HepG2 (cell line): ENCODE data around the gene PHF21B. TPM values are rescaled to one million over a fixed set of nuclear protein-coding genes. Genes with fewer than 3 reads are reported as not detected.

Source experiments
- ATAC-seq: fragments of 200-7000 bp; cut with Tn5 transposase; 3 replicates; pipeline ENCODE4 v1.9.1; 2020; ENCODE audit warnings: mild to moderate bottlenecking, moderate library complexity
- BruUV-seq: library from RNA; stranded (reverse); fragments of 400-500 nt; replicated peaks from 2 replicates; lab custom pipeline; 2021; lab: Mats Ljungman, UMichigan
- CTCF ChIA-PET: fragments of 300-600 bp; formaldehyde crosslinking; extraction: SDS; loops from one replicate; lab custom pipeline; 2021; ENCODE audit warnings: low total read pairs, inconsistent platforms, low intra/inter-chr PET ratio; lab: Yijun Ruan, JAX
- POLR2A ChIA-PET: fragments of 350-600 bp; sonication (Branson Sonifier 250); formaldehyde crosslinking; loops from one replicate; lab custom pipeline; 2020; ENCODE audit warnings: antibody characterized with exemption, inconsistent platforms; lab: Yijun Ruan, JAX
- DNase-seq: peaks from one replicate; pipeline ENCODE4 v3.0.0-alpha.2; 2015; ENCODE audit warnings: low spot score
- FAIRE-seq: peaks from 3 replicates; lab custom pipeline; 2011; peaks lifted over from hg19 to GRCh38; lab: Jason Lieb, UNC
- H2AFZ ChIP-seq: one replicate; pipeline ENCODE4 v1.6.1; 2011; ENCODE audit warnings: low read length, inconsistent platforms
- H3K27ac ChIP-seq: fragments of 300-600 bp; 3 replicates; pipeline ENCODE4 v1.8.0; 2011; ENCODE audit warnings: mixed run types, mild to moderate bottlenecking, mixed read lengths, low read length, inconsistent platforms; ENCODE audit not compliant: insufficient read depth; ENCODE audit errors: extremely low read length
- H3K27me3 ChIP-seq, 2 experiments: fragments of 200-600 bp in 1 of 2; 2 replicates in 1 of 2; 3 replicates in 1 of 2; pipeline versions ENCODE4 v1.6.0 to v1.8.0; 2011; ENCODE audit warnings: low read length in 2 of 2, mild to moderate bottlenecking in 2 of 2, moderate library complexity in 2 of 2, inconsistent platforms in 1 of 2; ENCODE audit not compliant: insufficient read depth in 2 of 2, control insufficient read depth in 1 of 2
- H3K36me3 ChIP-seq, 2 experiments: fragments of 200-600 bp in 1 of 2; replicated peaks in 1 of 2; 2 replicates in 1 of 2; 3 replicates in 1 of 2; pipeline versions ENCODE4 v1.5.1 to v1.8.0; 2011; ENCODE audit warnings: low read length in 2 of 2, inconsistent platforms in 1 of 2; ENCODE audit not compliant: insufficient read depth in 2 of 2, control insufficient read depth in 1 of 2
- H3K4me1 ChIP-seq: 2 replicates; pipeline ENCODE4 v1.5.1; 2012; ENCODE audit warnings: low read length, inconsistent platforms; ENCODE audit not compliant: insufficient read depth
- H3K4me2 ChIP-seq: 2 replicates; pipeline ENCODE4 v1.6.0; 2011; ENCODE audit warnings: low read depth, low read length, inconsistent platforms
- H3K4me3 ChIP-seq, 3 experiments: fragments of 200-600 bp in 1 of 3; sonication (generic), shearing (Covaris generic) in 1 of 3; replicated peaks in 1 of 3; 2 replicates each; pipeline ENCODE4 v1.5.1; 2011 to 2016; ENCODE audit warnings: low read length in 3 of 3, inconsistent platforms in 2 of 3, low read depth in 2 of 3, mild to moderate bottlenecking in 2 of 3, control low read depth in 1 of 3, mixed read lengths in 1 of 3; ENCODE audit not compliant: insufficient read depth in 1 of 3
- H3K79me2 ChIP-seq: one replicate; pipeline ENCODE4 v1.6.1; 2011; ENCODE audit warnings: low read length, inconsistent platforms; ENCODE audit not compliant: insufficient read depth
- H3K9ac ChIP-seq: 2 replicates; pipeline ENCODE4 v1.6.0; 2011; ENCODE audit warnings: mild to moderate bottlenecking, low read depth, low read length, inconsistent platforms; ENCODE audit not compliant: insufficient read depth
- H3K9me3 ChIP-seq: 2 replicates; pipeline ENCODE4 v1.5.1; 2012; ENCODE audit warnings: mild to moderate bottlenecking, low read length
- H4K20me1 ChIP-seq: 2 replicates; pipeline ENCODE4 v1.6.0; 2011; ENCODE audit warnings: inconsistent platforms, mild to moderate bottlenecking, low read length, moderate library complexity; ENCODE audit not compliant: insufficient read depth
- GFI1 ChIP-seq: sonication (generic); formaldehyde crosslinking; IDR thresholded peaks from 2 replicates; pipeline ENCODE4 v1.5.0; 2020; ENCODE audit warnings: missing genetic modification reagents, mild to moderate bottlenecking, borderline replicate concordance
- NBN ChIP-seq: fragments of 450-650 bp; conservative IDR thresholded peaks from 2 replicates; pipeline ENCODE4 v1.6.1; 2017
- PBX2 ChIP-seq: IDR thresholded peaks from 2 replicates; pipeline ENCODE4 v1.6.1; 2016; ENCODE audit warnings: control low read depth
- SNAPC4 ChIP-seq: sonication (generic); formaldehyde crosslinking; IDR thresholded peaks from 2 replicates; pipeline ENCODE4 v1.4.0; 2020; ENCODE audit warnings: mild to moderate bottlenecking, missing genetic modification reagents
- ZBTB2 ChIP-seq: sonication (generic); formaldehyde crosslinking; IDR thresholded peaks from 2 replicates; pipeline ENCODE4 v1.8.0; 2022; ENCODE audit warnings: low read depth, missing genetic modification reagents
- ZNF24 ChIP-seq: fragments of 450-650 bp; IDR thresholded peaks from 2 replicates; pipeline ENCODE4 v1.6.1; 2017; ENCODE audit warnings: antibody characterized with exemption, mild to moderate bottlenecking
- ZNF549 ChIP-seq: sonication (generic); formaldehyde crosslinking; IDR thresholded peaks from 2 replicates; pipeline ENCODE4 v1.5.0; 2020; ENCODE audit warnings: missing genetic modification reagents
- ZNF652 ChIP-seq: IDR thresholded peaks from 2 replicates; pipeline ENCODE4 v1.6.1; 2016; ENCODE audit warnings: low read depth, borderline replicate concordance
- WGBS: methylation state at CpG from one replicate; pipeline ENCODE4 v1.1.6; 2017; ENCODE audit warnings: low lambda C conversion rate; 5-methylcytosine and 5-hydroxymethylcytosine counted together
- in situ Hi-C: cut with HindIII; loops from 2 replicates; pipeline ENCODE4 v1.10.0; 2017; ENCODE audit warnings: low pct_unique_long_range_greater_than_20kb; ENCODE audit not compliant: extremely low pct_ligation_motif_present
- intact Hi-C: fragments of 100-400 bp; cut with micrococcal nuclease; formaldehyde crosslinking; loops from one replicate; pipeline ENCODE4 v1.10.0; 2022; ENCODE audit not compliant: unreplicated experiment
- polyA plus RNA-seq, 8 experiments: library from polyadenylated mRNA; depleted of rRNA in 3 of 8; stranded (reverse) in 7 of 8; unstranded in 1 of 8; fragments of >200 nt; fragmentation: Illumina TruSeq in 4 of 8; extraction: Trizol in 4 of 8; gene quantifications; 2 replicates each; pipeline versions ENCODE4 v1.2.1 to v1.2.3, GENCODE V29; 2011 to 2016; ENCODE audit warnings: low read depth in 4 of 8, missing spikeins in 1 of 8, mixed read lengths in 1 of 8; ENCODE audit not compliant: insufficient read depth in 1 of 8
- total RNA-seq, 5 experiments: library from RNA; depleted of rRNA; stranded (reverse); fragments of >200 nt; fragmentation: Illumina TruSeq; extraction: Trizol; gene quantifications; 2 replicates each; pipeline ENCODE4 v1.2.3, GENCODE V29; 2016; ENCODE audit warnings: low read depth in 1 of 5

PHF21B gene
- total and polyA plus RNA-seq, 2 of the 13 experiments (the other 11 are each of a cell fraction or from before 2014, with no cell fraction given) = not detected

- peaks cover 5 to 34% of the 10 kb centered on the region in 2 experiments; a peak in 3 of 5 replicates for H3K27me3 ChIP-seq
- H3K4me1 ChIP-seq = no peaks in the 10 kb centered on the region
- ChIA-PET CTCF (no interaction called here), POLR2A (no interaction called here)
- intact Hi-C loops = no loop called here
- in situ Hi-C loops = no loop called here
- ATAC-seq = no peak
- H3K9me3 ChIP-seq = no peaks in the 10 kb centered on the region
- no peak overlapping the region for H2AFZ ChIP-seq
- WGBS = 3% methylated on average over 6 of the region's 26 CpGs
- no peak overlapping the region for H3K4me3 ChIP-seq
- no peak for DNase-seq
- FAIRE-seq = no peak
- no peak for TF ChIP-seq GFI1 (CRISPR knock-in tag)
- TF ChIP-seq ZNF652 (CRISPR knock-in tag) = no peak
- no peak for TF ChIP-seq ZNF24
- no peaks in the 10 kb centered on the region for H3K36me3 ChIP-seq
- H3K4me2 ChIP-seq = no peak overlapping the region
- BruUV-seq = no TSS peak
- H4K20me1 ChIP-seq = no peaks in the 10 kb centered on the region
- no peak overlapping the region for H3K9ac ChIP-seq
- H3K79me2 ChIP-seq = no peaks in the 10 kb centered on the region
- H3K27ac ChIP-seq = no peak overlapping the region
Measured at GRCh38 chr22:44882226-44882905, 127.4 kb downstream of the PHF21B start.

GRCh38 chr22:44881624-44882023 is 128.2 kb downstream of the PHF21B start:
- CTCF ChIA-PET = no interaction called here
- no peak overlapping the region for H3K4me3 ChIP-seq
- in situ Hi-C loops (no loop called here), intact Hi-C loops (no loop called here)
- 0 out of 2 replicates have a peak, but pooled peaks cover 4% of the 10 kb centered on the region for H3K9me3 ChIP-seq
- peaks cover 5 to 34% of the 10 kb centered on the region in 2 experiments; a peak in 3 of 5 replicates for H3K27me3 ChIP-seq
- POLR2A ChIA-PET = no interaction called here
- H3K4me1 ChIP-seq = no peaks in the 10 kb centered on the region
- 21% methylated on average over 9 of the region's 24 CpGs for WGBS
- no peak overlapping the region for H3K4me2 ChIP-seq
- BruUV-seq = no TSS peak
- no peaks in the 10 kb centered on the region for H4K20me1 ChIP-seq
- no peaks in the 10 kb centered on the region for H3K79me2 ChIP-seq
- H3K36me3 ChIP-seq = no peaks in the 10 kb centered on the region
- no peak overlapping the region for H3K27ac ChIP-seq
- H3K9ac ChIP-seq = no peak overlapping the region
- no peak overlapping the region for H2AFZ ChIP-seq
- FAIRE-seq (no peak), ATAC-seq (no peak), DNase-seq (no peak)
- TF ChIP-seq SNAPC4 (CRISPR knock-in tag) (no peak), NBN (no peak), PBX2 (CRISPR knock-in tag) (no peak), ZNF549 (no peak), ZBTB2 (CRISPR knock-in tag) (no peak)
